GM19043 (cell line): ENCODE data around the gene FIGNL2.

Experiments
- ATAC-seq: cut with Tn5 transposase; IDR thresholded peaks from one replicate; pipeline ENCODE4 v1.9.1; 2021; ENCODE audit warnings: low read depth; ENCODE audit not compliant: unreplicated experiment

FIGNL2 gene

DNA sequence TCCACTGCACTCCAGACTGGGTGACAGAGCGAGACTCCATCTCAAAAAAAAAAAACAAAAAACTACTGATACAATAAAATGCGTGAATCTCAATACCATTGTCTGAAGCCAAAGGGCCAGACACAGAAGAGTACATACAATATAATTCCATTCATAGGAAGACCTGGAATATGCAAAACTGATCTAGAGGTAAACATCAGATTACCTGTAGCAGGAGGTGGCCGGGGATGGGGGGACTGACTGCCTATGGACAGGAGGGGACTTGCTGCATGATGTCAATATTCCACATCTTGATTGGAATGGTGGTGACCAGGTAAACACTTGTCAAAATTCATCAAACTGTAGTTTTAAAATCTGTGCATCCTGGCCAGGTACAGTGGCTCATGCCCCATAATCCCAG is 12.5 kb upstream of the FIGNL2 start:
- no peak for ATAC-seq

DNA sequence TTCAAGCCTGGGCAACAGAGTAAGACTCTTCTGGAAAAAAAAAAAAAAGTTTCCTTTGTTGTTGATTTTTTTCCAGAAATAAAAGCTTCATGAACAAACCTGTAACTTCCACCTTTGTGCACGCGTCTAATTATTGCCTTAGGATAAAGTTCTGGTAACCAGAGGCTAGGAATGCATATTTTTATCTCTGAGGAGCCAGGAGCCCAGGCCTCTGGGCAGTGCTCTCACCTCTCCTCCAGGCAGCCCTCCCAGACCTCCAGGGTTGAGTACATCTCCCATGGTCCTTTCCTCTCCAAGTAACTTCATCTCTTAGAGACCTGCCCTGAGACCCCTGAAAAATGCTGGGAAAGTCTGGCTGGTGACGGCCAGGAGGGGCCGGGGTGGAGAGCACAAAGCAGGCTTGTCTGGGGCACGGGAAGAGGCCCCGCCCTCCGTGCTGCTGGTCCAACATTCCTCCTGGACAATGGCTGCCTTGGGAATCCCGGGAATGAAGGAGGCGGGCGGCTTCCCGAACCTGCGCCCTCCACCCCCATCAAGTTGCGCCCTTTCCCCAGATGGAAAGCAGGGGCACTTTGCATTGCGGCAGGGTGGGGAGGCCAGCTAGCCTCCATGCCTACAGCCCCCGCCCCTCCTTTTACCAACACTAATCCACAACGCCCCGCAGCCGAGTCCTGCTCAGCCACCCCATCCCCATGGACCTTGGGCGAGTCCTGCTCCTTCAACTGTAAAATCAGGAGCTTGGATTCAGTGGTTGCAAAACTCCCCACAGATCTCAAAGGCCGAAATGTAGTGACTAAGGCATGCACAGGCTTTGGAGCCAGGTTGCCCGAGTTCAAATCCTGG is 7.3 kb upstream of the FIGNL2 start:
- ATAC-seq, result no peak

DNA sequence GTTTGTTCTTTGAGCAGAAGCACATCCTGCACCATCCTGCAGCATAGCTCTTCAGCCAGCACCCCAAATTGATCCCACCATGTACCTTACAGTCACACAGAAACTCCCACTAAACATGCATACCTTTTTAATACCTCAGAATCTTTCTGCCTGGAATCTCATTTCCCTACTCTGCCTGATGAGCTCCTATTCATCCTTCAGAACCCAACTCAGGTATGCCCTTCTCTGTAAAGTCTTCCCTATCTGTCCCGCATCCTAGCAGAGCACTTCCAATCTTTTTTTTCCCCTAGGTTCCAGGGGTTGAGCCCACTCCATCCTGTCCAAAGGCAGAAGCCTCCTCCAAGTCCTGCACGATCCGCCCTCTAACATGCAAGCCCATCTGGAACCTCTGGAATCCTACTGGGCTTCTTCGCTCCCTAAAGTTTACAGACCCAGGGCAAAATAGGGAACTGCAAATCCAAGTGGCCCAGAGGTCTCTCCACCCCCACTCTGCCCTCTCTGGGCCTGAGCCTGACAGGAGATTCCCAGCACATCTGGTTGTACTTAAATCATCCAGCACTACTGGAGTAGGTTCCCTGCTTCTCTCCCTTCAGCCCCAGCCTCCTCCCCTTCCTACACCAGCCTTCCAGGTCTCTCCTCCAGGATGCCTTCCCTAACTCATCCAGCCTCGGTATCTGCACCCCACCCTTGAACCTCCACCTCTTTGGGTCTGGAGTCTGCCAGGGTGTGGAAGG is 4.1 kb upstream of the FIGNL2 start:
- no peak for ATAC-seq

DNA sequence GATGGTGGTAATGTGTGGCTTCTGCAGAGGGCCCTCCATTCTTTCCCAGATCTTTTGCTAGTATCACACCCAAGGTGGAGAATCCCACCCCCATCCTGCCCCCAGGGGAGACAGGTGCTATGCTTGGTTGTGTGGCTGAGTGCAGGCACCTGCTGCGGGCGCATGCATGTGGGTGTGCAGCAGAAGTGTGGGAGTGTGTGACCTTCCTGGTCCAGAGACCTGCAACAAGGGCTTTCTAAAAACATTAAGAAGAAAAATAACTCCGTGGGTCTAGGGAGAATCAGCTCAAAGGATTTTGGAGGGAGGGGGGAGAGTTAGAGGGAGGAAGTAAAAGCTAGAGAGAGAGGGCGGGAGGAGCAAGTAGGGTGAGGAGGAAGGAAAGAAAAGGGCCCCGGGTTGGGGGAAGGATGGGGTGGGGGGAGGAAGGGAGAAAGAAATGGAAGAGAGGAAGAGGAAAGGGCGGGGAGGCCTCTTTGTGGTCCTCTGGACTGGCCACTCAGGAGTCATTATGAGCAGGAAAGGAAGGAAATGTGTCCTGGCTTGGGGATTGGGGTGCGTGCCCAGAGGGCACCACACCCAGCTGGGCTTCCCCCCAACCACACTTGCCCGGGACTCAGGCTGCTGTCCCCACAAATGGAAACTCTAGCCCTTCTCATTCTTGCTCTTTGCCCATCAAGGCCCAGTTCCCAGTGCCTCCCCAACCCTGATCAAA is 3.1 kb upstream of the FIGNL2 start:
- no peak for ATAC-seq

DNA sequence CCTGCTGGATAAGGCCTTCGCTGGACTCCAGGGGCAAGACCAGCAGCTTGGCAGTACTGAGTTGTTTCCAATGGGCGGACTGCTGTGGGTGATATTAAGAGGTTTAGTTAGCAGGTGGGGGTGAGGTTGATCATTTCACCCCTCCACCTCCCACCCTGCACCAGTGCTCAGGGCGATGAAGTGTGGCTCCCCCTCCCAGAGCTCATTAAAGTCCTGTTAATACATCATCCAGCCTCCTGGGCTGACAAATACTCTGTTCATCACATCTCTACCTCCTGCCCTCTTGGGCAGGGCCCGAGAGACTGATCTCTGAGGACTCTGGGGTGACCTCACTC is 2.4 kb upstream of the FIGNL2 start:
- no peak for ATAC-seq

DNA sequence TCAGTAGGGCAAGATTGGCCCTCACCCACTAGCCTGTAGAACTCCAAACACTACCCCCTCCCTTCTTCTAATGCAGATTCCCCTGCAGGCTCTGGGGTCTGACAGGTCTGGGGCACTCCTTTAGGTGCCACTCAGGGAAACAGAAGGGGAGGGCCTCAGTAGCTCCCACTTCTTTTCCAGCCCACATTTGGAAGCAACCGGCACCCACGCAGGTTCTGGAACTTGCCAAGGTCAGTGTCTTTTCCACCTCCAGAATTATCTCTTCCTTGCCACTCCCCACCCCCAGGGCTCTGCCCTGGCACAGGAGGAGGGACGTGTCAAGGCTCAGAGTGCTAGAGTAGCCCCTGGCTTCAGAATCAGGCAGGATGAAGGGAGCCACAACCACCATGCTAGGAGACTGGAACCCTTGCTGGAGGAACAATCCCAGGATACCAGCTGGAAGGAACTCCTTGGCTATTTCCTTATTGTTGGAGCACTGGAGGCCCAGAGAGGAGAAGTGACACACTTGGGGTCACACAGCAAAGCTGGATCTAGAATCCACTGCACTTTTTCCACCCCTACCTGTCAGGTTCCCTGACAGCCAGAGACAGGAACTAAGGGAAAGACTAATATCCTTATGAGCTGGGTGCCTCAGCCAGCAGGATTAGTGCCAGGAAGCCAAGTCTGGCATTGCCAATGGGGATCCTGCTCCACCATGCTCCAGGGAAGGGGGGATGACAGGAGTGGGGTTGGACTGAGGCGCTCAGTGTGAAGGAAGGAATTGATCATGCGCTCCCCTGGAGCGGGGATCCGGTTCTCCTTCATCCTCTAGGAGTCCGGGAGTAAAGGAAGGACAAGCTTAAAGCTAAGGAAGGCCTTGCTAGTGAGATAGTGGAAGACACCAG is 1.8 kb upstream of the FIGNL2 start:
- ATAC-seq, result no peak

DNA sequence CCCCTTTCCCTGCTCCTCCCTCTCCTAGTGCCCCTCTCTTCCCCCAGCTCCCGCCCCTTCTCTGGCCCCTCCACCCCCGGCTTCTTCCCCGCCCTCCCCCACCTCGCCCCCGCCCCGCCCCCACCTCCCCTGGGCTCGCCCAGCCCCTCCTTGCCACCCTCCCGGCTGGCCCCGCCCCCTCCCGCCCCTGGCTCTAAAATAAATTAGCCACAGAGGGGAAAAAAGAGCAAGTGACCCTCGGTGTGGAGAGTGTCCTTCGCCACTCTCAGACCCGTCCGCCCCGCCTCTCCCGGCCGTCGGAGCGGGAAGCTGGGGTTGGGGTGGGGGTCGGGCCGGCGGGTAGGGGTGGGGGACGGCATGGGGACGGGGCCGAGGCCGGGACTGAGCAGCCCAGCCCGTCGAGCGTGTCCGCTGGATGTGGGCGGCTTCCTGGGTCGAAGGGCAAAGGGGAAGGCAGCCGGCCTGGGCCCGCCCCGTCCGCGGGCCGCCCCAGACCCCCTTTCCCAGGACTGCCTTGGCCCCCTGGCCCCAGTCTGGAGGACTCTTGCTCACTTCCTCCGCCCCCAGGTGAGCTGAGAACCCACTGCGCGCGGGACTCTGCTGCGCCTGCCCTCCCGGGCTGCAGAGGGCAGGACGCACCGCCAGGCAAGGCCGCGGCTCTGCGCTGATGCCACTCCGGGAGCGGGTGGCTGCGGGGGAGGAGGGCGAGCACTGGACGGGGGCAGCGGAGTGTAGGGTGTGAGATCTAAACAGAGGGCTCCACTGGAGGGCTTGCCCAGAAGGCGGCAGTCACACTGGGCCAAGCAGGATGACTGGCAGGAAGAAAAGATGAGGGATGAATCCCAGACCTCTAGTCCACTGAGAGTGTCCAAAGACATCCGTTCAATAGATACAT is 570 bp upstream of the FIGNL2 start:
- no peak for ATAC-seq

DNA sequence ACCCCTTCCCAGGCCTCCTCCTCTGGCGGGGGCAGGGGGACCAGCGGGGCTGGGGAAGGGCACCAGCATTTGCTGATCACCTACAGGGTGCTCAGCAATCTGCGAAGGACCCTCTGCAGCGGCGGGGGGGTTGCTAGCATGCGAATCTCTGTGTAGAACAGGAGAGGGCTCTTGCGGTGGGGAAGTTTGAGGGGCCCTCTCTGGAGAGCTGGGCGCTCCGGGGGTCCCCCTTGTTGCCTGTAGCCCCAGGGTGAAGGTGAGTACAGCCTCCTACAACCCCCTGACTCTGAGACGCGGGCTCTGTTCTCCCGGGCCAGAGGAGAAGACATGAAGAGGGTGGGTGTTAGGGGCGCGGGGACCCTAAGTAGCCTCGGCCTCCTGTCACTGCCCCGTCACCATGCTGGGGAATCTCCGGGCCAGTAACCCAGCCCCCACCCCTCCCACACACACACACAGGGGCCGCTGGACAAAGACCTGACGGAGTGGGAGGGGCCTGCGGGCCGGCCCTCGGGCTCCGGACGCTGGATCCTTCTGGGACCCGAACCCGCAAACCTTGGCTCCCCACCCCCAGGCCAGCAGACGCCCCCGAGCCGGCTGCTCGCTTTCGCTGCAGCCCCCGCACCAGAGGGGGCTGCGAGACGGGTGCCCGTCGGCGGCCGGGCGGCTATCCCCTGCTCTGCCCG is 734 bp downstream of the FIGNL2 start:
- no peak for ATAC-seq

DNA sequence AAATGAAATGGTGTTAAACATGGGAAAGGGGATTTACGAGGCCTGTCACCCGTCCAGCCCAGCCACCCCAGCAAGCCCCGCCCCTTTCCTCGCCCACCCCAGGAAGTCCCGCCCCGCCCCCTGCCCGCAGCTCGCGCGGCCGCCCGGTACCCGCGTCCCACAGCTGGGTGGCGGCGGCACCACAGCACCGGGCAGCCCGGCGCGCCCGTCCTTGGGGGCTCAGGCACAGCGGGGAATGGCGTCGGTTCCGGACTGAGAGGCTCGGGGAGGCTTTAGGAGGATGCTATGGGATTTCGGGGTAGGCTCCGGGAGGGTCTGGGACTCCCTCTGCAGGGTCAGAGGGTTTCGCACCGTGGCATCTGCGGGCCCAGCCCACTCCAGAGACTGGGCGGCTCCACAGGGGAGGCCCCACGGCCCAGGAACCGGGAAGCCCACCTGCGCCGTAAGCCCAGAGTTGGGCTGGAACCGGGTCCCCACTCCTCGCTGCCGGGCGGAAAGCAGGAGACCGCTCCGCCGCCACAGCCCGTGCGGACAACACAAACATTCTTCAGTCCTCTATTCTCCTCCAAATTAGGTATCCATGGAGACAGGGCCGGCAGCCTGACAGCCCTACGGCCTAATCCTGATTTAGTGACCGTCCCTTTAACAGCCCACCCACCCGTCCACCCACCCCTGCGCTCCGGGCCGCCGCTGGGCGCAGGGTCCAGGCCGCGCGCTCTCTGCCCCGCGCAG is 1.4 kb downstream of the FIGNL2 start:
- ATAC-seq, result no peak

DNA sequence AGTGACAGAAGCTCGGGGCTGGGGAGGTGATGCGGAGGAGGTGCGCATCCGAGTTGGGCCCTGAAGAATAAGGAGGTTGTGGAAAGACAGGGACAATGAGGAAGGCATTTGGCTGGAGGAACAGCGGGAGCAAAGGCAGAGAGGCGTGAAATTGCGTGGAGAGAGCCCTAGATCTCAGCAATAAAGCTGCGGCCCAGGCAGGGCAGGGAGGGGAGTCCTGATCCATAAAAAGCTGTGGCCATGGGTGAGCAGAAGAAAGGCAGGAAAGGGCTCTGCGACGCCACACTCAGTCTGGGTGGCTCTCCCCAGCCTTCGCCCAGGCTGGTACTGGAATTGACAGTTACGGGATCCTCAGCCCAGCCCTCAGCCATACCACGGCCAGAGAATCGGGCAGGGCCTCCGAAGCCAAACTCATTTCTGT is 2.2 kb downstream of the FIGNL2 start:
- ATAC-seq, result no peak

DNA sequence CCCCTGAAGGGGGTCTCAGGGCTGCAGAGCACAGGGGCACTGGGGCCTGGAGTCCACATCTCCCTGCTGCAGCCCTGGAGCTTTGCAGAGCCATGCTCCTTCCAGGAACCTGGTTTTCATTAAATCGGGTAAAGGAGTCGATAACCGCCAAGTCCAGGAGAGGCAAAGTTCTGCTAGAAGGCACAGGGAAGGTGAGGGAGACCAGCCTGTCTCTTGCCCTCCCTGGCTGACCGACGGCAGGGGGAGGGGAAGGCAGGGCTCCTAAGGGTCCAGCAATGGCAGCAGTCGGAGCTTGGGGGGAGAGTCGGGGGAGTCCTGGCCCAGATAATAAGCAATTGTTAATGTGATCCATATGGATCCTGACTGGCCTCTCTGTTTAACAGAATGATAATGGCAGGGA is 3.0 kb downstream of the FIGNL2 start:
- no peak for ATAC-seq

DNA sequence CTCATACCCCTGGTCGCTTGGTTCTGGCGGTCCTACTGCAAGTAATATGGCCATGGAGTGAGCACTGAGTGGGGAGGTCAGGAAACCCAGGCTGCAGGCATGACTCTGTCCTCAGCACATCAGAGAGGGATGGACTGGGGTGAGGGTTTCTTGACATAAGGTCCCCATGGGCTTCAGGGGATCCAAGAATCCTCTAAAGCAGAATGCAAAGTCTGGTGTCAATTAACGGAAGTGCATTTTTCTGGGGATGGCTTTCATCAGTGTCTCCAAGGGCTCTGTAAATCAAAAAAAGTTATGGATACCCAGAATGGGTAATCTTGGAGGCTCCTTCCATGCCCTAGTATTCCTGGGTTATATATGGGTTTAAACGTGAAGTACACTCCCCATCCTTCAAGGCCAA is 3.7 kb downstream of the FIGNL2 start:
- ATAC-seq, result no peak

DNA sequence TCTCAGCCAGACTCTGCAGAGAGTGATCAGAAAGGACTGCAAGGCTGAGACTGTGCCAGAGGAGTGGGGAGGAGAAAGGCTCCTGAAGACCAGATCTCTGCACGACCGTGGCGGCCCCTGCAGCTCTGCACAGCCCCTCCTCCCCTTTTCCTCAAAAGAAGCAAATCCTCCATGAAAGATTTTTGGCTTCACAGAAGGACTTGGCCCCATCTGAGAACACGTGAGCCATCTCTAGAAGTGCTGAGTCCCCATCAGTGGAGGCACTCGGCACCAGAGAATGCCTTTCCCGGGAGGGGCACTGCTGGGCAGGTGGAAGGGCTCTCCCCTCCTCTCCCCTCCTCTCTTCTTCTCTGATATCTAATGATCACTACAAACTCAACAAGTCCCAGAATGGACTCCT is 6.8 kb downstream of the FIGNL2 start:
- no peak for ATAC-seq

DNA sequence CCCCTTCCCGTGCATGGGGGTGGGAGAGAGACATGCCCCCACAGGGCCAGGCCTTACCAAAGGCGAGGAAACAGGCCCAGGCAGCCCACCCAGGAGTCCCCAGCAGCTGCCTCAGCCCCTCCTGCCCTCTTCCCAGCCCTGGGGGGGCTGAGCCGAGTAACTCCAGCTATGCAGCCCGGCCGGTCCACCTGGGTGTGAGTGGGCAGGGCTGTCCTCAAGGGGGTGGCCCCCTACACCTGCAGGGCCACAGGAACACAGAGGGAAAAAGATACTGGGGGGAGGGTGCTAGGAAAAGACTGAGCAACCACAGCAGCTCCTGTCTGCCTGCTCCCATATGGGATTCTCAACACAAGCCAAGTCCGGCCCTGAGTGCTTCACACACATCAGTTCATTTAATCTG is 7.6 kb downstream of the FIGNL2 start:
- ATAC-seq, result no peak

DNA sequence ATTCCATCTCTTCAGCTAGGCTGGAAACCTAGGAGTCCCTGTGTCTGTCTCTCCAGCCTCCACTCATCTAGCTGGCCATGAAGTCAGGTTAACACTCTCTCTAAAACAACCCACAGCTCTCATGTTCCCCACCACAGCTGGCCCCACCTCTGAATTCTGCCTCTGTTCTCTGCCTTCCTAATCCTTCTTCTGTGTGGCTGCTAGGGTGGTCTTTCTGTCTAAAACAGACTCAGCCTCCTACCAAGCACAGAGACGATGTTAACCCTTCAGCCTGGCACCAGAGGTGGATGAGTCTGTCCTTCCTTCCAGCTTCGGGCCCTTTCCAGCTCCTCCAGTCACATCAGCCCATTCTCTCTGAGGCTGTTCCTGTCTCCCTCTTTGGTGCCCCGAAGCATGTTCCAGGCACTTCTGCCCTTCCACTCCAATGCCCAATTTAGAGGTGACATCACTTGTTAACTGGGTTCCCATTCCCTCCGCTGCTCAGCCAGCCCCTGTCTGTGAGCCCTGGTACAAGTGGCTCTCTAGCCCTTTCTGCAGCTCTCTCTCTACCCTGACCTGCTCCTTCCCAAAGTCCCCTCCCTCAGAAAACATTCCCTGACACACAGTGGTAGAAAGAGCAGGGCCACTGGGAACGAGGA is 9.1 kb downstream of the FIGNL2 start:
- ATAC-seq, result no peak

DNA sequence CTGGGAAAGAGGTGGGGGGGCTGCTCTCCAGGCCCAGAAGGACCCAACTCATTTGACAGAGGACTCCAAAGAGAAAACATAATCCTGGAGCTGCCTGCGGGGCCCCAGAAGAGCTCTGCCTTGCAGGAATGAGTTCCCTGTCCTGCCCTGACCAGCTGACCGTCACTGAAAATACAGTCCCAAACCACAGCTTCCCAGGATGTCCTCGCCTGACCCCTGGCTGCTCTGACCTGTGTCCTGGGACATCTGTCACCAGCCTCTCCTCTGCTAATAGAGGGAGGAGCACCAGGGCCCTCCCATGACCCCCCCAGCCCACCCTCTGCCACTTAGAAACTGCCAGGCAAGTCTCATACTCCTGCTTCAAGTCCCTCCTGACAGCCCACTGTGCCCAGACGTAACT is 9.8 kb downstream of the FIGNL2 start:
- ATAC-seq, result no peak

DNA sequence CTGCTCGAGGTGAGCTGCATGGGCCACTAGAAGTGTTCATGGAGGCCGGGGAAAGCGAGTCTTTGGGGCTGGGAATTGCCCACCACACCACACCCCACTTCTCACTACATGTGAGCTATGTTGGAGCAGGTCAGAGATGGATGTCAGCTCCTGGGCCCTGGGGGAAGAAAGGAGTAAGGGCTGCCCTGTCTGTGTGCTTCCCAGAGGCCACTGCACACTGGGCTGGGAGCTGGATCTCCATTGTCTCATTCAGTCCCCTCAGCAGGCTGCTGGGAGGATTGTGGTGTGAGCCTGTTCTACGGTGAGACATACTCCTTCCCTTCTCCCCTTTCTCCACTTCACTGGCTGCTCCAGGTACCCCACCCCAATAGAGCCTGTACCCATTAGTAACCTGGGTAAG is 10.5 kb downstream of the FIGNL2 start:
- no peak for ATAC-seq

DNA sequence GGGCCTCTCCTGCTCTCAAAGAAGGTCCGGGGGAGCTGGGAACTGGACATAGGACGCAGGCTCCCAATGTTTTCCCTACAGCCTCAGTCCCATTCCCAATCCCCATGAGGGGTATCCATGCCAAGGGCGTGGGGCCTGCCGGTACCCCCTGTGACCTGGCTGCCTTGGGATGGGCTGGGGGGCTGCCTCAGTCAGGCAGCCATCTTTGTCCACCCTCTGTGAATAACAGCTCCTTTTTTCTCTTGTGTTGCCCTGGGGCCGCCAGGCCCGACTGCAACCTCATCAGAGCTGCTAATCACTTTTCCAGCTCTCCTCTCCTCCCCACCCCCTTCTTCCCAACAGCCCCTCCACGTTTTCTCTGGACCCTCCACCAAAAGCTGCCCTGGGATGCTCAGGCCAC is 11.2 kb downstream of the FIGNL2 start:
- no peak for ATAC-seq
